Omental fat pad (tissue), 4 donors: ENCODE measurements around the gene RNASET2. TPM values are rescaled to one million over a fixed set of nuclear protein-coding genes. Genes with fewer than 3 reads are reported as not detected.
"Not testable (repeated sequence)": the region's sequence is repeated elsewhere in the genome, so short reads cannot be mapped to it uniquely, and the experiment has no call there.

Source experiments
- ATAC-seq: fragments of 150-250 bp; one replicate; pipeline ENCODE4 v1.9.1; 2016; ENCODE audit warnings: mild to moderate bottlenecking, moderate library complexity; ENCODE audit not compliant: low FRiP score
- DNase-seq: peaks from one replicate; pipeline ENCODE4 v3.0.0-alpha.2; 2019; ENCODE audit warnings: low spot score
- CTCF ChIP-seq, 3 donors: fragments of 450-650 bp; IDR thresholded peaks; one replicate each; pipeline ENCODE4 v1.5.1; 2016 to 2017; ENCODE audit warnings: antibody characterized with exemption in 3 of 3, mild to moderate bottlenecking in 3 of 3, moderate library complexity in 2 of 3
- total RNA-seq, 4 donors: library from RNA; depleted of rRNA; stranded (reverse); fragments of >200 nt; gene quantifications; one replicate each; pipeline ENCODE4 v1.1.0, GENCODE V29; 2016

The RNASET2 gene
- total RNA-seq, 4 donors from 2014 or later, result 68.4 to 129 (median 84.4) TPM

- no peak for TF ChIP-seq CTCF (IDR thresholded peaks at IDR 0.05)
- DNase-seq, result no peak
Observed at GRCh38 chr6:166902211-166902755, 54.1 kb downstream of the RNASET2 start.

GRCh38 chr6:166901626-166902025 is 54.7 kb downstream of the RNASET2 start:
- TF ChIP-seq CTCF (IDR thresholded peaks at IDR 0.05), result no peak
- DNase-seq, result no peak
- ATAC-seq, result no peak

More at GRCh38 chr6:166902211-166902755, 54.1 kb downstream of the RNASET2 start:
- ATAC-seq, result no peak

- TF ChIP-seq CTCF (IDR thresholded peaks at IDR 0.05), result no peak
- no peak for ATAC-seq
- DNase-seq, result no peak
Observed at GRCh38 chr6:166900956-166901607, 55.3 kb downstream of the RNASET2 start.

GRCh38 chr6:166900130-166900708 is 56.1 kb downstream of the RNASET2 start:
- TF ChIP-seq CTCF (IDR thresholded peaks at IDR 0.05), result no peak
- ATAC-seq, result no peak
- no peak for DNase-seq

- no peak for TF ChIP-seq CTCF (IDR thresholded peaks at IDR 0.05)
- DNase-seq (no peak), ATAC-seq (no peak)
Observed at GRCh38 chr6:166898910-166899309, 57.4 kb downstream of the RNASET2 start.

GRCh38 chr6:166894614-166895013 is 61.7 kb downstream of the RNASET2 start:
- not testable (repeated sequence) for DNase-seq, ATAC-seq

- DNase-seq, ATAC-seq: not testable (repeated sequence)
Observed at GRCh38 chr6:166892472-166892871, 63.9 kb downstream of the RNASET2 start.

GRCh38 chr6:166886773-166887172 is 69.6 kb downstream of the RNASET2 start:
- not testable (repeated sequence) for DNase-seq, ATAC-seq

- not testable (repeated sequence) for DNase-seq, ATAC-seq
Observed at GRCh38 chr6:166884958-166885357, 71.4 kb downstream of the RNASET2 start.
